Measurements from ENCODE around the gene STEAP2.

DNA sequence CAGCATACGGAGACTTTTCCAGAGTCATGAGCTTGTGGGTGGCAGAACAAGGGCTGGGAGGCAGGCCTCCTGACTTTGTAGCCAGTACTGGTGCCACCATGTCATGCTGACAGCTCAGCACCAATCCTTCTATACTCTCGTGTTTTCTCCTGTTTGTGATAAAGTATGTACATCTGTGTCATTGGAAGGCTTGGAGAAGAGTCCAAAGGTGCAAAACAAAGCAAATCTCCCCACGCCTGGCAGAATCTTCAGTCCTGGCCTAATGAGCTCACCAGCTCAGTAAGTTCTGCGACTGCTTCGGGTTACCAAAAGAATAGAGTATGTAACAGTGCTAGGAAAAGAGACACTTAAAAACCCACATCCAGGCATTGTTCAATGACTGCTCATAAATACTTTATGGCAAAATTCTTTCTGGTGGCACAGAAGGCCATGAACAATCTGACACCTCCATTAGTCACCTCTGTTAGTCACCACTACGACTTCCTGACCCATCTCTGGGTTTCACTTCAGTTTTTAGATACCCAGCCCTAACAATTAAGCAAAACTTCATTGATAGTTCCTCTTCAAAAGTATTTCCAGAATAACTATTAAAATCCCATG, 32.8 kb upstream of the STEAP2 start:
- TF ChIP-seq, protein P1, sequence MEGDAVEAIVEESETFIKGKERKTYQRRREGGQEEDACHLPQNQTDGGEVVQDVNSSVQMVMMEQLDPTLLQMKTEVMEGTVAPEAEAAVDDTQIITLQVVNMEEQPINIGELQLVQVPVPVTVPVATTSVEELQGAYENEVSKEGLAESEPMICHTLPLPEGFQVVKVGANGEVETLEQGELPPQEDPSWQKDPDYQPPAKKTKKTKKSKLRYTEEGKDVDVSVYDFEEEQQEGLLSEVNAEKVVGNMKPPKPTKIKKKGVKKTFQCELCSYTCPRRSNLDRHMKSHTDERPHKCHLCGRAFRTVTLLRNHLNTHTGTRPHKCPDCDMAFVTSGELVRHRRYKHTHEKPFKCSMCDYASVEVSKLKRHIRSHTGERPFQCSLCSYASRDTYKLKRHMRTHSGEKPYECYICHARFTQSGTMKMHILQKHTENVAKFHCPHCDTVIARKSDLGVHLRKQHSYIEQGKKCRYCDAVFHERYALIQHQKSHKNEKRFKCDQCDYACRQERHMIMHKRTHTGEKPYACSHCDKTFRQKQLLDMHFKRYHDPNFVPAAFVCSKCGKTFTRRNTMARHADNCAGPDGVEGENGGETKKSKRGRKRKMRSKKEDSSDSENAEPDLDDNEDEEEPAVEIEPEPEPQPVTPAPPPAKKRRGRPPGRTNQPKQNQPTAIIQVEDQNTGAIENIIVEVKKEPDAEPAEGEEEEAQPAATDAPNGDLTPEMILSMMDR (IDR thresholded peaks at IDR 0.05) = no peak
- TF ChIP-seq CEBPB (IDR thresholded peaks at IDR 0.05) (no peak), CBX8 (IDR thresholded peaks at IDR 0.05) (no peak), EP300 (IDR thresholded peaks at IDR 0.05) (no peak), USF2 (IDR thresholded peaks at IDR 0.05) (no peak), POLR2AphosphoS2 (conservative IDR thresholded peaks at IDR 0.05; ENCODE audit: low read length) (no peak)
- TF ChIP-seq, protein P2, sequence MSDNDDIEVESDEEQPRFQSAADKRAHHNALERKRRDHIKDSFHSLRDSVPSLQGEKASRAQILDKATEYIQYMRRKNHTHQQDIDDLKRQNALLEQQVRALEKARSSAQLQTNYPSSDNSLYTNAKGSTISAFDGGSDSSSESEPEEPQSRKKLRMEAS (IDR thresholded peaks at IDR 0.05) = no peak
